Stimulated activated CD4-positive, alpha-beta T cell treated with anti-CD3 and anti-CD28 coated beads, Interleukin-1b, Interleukin-23, amount 100 ng/mL, for 1 hour (primary cell): Measurements from ENCODE around the gene CYP3A7.
"Not testable (repeated sequence)": the region's sequence is repeated elsewhere in the genome, so short reads cannot be mapped to it uniquely, and the experiment has no call there.

Experiments
- DNase-seq, 2 donors: peaks; one replicate each; pipeline ENCODE4 v3.0.0-alpha.2; 2020; ENCODE audit warnings: low read depth in 2 of 2

The CYP3A7 gene

DNA sequence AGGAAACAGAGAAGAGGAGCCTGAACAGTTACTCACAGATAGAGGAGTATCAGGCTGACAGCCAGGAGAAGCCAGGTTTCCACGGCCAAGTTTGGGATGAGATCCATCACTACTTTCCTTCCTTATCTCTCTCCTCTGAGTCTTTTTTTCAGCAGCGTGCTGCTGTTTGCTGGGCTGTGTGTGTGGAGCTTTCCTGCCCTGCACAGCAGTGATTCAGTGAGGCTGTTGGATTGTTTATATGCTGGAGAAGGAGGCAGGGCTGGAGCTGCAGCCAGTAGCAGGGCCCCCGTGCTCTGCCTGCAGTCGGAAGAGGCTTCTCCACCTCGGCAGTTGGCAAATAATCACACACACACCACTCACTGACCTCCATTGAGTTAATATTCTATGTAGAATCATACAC lies at the start of gene CYP3A7:
Gene CYP3A7 (minus strand): TSS at position 210 of the 400 bp plus-strand sequence. CDS start 103 bp downstream, at position 107.
- no peak for DNase-seq

DNA sequence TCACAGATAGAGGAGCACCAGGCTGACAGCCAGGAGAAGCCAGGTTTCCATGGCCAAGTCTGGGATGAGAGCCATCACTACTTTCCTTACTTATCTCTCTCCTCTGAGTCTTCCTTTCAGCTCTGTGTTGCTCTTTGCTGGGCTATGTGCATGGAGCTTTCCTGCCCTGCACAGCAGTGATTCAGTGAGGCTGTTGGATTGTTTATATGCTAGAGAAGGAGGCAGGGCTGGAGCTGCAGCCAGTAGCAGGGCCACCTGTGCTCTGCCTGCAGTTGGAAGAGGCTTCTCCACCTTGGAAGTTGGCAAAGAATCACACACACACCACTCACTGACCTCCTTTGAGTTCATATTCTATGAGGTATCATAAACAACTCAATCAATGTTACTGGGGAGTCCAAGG lies 49.0 kb upstream of the CYP3A7 start, which contains the start of gene CYP3A4:
Gene CYP3A4 (minus strand): TSS at position 178 of the 400 bp plus-strand sequence. CDS start 103 bp downstream, at position 75.
- no peak for DNase-seq

DNA sequence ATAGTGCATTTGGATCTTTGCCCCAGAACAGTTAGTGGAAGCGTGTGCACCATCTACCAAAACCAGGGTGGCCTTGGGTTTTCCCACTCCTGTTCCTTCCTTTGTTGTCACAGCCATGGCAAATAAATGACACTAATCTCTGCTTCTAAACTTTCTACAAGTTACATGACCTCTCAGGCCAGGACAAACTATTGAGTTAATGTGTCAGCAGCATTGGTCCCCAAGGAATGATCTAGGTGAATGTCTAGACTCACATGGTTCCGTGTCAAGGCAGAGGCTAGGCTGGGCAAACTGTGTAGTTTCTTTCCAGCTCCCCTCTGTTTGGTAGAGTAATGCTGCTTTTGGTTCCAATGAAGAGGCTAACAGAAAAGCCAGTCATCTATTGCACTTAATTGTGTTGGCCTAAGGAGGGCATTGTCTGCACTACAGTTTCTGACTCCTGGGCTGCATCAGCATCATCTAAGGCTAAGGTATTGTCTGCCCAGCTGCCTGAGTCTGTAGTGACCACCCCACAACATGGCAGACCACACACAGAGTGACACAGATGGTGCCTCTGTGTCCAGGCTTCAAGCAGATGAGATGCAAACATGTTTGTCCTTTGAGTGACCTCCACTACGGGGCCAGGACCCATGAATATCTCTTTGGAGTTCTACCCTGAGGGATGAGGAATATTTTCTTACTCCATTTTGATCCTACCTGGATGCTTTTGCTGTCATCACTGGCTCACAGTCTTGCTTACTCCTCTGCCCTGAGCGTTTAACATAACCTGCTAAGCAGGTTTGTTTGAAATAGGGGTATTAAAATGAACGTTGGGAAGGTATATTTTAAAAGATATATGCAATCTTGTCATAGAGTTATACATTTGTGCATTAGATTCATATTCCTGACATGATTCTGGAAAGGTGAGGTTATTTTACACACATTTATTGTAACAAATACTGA lies 47.3 kb upstream of the CYP3A7 start:
- DNase-seq: no peak

DNA sequence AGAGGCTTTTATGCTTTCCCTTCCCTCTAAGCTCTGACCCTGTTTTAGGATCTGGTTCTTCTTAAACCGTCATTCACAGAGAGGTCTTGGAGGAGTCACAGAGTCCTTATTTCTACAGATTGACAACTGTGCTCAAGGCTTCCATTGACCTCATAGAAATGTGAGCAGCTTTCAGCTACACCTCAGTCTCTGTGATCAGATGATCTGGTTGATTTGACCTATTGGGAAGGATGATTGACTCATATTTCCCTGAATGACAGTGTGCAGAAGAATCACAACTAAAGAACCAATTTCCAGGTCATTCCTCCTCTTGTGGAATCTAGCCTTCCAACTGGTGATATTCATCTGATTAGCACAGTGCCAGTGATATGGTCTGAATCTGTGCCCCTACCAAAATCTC lies 45.6 kb upstream of the CYP3A7 start:
- no peak for DNase-seq

DNA sequence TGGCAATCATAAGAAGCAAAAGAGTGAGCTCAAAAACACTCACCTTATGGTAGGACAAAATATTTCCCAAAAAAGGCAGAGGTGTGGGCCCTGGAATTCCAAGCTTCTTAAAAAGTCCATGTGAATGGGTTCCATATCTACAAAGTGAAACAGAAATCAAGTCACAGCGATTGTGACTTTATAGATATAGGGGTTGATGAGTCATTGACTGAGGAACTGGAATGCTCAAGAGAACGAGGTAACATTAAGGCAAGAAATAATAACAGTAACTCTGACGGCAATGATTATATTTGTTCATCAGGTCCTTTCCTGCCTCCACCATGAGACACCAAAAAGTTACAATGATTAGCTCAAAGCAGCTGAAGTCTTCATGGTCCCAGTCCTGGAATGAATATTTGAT lies 45.0 kb upstream of the CYP3A7 start:
- no peak for DNase-seq

DNA sequence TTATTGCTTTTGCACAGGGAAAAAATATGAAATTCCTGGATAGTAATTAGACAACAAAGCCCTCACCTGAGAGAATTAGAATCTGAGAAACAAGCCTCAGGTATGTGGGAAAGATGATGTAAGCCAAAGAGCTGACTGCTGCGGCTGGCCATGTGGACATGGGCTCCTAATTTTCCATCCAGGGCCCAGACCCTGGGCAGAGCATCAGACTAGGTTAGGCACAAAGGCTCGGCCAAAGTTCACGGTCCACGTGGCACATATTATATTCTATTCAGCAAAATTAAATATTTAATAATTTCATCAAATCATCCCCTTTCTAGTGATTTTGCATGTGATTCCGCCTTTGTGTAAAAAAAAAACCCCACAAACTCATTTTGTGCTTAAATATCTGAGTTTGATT lies 43.9 kb upstream of the CYP3A7 start:
- DNase-seq: no peak

DNA sequence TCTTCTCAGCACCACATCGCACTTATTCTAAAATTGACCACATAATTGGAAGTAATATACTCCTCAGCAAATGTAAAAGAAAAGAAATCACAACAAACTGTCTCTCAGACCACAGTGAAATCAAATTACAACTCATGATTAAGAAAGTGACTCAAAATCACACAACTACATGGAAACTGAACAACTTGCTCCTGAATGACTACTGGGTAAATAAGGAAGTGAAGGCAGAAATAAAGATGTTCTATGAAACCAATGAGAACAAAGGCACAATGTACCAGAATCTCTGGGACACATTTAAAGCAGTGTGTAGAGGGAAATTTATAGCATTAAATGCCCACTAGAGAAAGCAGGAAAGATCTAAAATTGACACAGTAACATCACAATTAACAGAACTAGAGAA lies 38.4 kb upstream of the CYP3A7 start:
- not testable (repeated sequence) for DNase-seq

DNA sequence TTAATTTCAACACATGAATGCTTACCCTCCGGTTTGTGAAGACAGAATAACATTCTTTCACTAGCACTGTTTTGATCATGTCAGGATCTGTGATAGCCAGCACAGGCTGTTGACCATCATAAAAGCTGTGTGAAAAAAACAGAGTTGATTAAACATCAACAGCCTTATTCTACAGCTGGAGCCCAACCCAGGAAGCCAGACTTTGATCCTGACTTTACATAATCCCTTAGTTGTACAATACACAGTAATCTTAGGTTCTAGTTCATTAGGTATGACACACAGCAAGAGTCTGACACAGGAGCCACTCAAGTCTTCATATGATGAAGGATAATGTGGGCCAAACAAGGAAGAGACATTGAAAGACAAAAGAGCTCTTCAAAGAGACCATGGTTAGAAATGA lies 37.6 kb upstream of the CYP3A7 start:
- DNase-seq: no peak

DNA sequence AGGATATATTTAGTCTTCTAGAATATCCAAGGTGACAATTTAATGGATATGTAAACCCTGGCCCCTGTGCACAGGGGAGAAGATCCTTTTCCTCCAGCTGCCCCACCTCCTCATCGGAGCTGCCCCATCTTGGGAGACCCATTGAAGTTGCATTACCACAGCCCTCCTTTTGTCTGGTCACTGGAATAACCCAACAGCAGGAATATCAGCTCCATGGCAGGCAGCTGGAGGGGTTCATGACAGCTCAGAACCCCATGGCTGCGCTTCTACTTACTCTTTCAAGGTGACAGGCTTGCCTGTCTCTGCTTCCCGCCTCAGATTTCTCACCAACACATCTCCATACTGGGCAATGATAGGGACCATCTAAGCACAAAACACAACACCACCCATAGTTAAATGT lies 34.5 kb upstream of the CYP3A7 start:
- not testable (repeated sequence) for DNase-seq

DNA sequence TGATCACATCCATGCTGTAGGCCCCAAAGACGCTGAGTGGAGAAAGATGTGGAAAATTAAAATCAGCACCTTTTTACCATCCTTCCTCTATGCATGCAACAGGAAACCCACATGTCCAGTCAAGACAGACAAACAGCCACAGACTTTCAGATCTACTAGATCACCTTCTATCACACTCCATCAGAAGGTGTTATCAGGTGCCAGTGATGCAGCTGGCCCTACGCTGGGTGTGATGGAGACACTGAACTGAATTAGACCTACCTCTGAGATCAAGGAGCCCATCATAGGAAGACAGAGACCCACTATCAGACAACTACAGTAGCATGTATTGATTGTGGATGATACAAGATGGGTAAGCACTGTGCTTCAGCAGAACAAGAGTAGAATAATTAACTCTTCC lies 33.5 kb upstream of the CYP3A7 start:
- no peak for DNase-seq

DNA sequence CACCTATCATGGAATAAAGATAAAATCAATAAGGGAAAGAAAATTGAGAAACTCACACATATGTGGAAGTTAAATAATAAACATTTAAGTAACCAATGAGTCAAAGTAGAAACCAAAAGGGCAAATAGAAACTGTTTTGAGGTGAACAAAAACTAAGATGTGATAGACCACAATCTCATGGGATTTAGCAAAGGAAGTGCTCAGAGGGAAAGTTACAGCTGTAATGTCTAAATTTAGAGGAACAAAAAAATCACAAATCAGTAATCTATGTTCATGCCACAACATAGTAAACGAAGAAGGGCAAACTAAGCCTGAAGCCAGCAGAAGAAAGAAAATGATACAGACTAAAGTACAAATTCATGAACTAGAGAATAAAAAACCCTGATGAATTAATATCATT lies 32.7 kb upstream of the CYP3A7 start:
- DNase-seq: no peak

DNA sequence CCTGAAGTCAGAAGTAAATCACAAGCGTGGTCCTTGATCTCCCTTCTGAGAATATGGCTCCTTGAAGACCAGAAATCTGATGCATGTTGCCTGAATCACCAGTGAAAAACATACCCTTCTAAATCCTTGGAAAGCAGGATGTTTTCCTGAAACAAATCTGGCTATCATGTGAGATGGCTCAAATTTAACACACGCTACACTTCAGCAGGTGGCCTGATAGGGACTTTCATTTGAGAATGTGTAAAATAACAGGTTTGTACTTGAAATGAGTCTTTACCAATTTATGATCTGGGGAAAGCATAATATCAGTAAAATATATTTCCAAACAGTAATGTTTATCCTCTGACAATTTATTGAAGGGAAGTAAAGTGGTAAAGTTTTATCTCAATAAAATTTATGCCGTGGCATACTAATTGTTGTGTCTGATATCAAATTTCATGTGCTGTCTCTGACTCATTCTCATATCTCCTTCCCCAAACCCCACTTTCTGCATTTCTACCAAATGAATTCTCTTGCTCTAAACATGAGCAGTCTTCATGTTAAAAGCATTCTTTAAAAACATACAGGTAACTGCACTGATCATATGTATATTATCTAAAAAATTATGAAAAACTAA lies 31.6 kb upstream of the CYP3A7 start:
- DNase-seq: no peak

DNA sequence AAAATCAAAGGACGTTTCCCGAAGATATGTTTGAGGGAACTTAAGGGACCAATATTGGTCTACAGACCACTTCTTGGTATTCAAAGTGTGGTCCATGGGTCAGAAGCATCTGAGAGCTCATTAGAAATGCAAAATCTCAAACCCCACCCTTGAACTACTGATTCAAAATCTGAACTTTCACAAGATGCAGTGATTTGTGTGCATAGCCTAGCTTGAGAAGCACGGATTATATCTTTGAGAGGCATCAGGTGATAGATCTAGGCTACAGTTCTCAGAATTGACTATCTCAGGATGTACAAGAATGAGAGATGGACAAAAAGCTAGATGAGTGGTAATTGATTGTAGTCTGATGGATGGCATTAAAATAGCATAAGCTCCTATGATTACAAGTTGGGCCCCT lies 29.5 kb upstream of the CYP3A7 start:
- no peak for DNase-seq

DNA sequence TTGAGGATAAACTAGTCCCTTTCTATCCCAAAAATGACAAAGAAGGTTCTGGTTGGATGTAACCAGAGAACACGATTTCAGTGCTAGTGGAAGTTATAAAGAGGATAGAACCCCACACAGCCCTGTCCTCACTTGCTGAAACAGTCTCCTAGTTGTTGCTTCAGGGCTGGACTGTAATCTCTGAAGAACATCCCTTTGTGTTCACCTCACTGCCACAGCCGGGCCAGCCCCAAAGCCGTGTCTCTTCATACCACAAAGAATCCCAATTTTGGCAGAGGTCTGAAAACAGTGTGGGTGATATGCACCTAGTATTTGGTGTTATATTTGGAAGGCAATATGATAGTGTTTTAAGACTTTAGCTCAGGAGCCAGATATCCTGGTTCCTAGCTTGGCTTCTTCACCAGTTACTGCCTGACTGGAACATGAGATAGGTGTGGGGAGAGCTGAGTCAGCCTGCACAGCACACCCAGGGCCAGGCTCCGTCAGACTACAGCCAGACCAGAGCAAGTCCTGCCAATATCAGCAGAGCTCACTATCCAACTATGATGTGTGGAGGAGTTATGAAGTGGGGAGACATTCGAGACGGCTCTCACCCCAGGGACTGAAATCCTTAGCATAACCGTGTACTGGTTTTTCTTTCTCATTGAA lies 27.8 kb upstream of the CYP3A7 start:
- no peak for DNase-seq

DNA sequence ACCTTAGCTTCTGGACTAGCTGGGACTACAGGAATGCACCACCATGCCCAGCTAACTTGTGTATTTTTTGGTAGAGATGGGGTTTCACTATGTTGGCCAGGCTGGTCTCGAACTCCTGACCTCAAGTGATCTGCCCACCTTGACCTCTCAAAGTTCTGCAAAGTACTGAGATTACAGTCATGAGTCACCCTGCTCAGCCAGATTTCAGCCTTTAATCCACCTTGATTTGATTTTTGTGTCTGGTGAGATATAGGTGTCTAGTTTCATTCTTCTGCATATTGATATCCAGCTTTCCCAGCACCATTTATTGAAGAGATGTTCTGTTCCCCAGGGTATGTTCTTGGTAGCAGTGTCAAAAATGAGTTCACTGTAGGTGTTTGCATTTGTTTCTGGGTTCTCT lies 20.1 kb upstream of the CYP3A7 start:
- DNase-seq: no peak

DNA sequence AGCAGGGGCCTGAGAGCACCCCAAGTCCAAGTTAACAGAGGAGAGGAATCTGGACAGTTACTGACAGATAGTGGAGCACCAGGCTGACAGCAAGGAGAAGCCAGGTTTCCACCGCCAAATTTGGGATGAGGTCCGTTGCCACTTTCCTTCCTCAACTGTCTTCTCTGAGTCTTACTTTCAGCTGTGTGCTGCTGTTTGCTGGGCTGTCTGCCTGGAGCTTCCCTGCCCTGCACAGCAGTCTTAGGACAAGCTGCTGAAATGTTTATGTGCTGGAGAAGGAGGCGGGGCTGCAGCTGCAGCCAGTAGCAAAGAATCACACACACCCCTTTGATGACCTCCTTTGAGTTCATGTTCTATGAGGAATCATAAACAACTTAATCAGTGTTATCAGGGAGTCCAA lies 17.4 kb upstream of the CYP3A7 start:
- no peak for DNase-seq

DNA sequence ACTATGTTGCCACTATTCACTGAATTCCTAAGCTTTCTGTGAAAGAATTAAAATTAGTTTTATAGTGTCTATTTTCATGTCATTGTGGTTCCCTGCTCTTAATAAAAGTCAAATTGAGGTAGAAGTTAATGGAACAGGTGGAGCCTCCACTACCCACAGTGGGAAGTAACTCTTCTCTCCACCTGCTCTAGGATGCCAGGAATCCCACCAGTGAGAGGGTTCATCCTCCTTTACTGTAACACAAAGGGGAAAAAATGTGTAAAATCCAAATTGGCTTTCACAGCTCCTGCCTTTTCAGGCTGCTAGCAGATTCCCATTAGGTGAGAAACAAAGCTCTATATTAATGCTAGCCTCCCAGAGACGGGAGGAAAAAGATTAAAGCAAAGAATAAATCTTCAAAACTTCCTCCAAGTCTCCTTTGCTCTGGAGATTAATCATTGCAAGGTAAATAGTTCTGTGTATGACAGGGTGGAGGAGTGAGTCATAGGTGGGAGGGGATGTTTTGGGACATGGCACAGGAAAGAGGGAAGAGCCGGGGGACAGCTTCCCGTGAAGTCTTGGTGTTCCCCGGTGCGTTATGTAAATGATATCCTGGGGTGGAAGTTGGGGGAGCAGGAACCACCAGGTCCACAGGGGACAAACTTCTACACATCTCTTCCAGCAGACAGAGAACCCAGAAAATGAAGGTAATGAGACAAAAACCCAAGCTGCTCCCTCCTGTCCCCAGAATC lies 16.5 kb upstream of the CYP3A7 start:
- DNase-seq: not testable (repeated sequence)

DNA sequence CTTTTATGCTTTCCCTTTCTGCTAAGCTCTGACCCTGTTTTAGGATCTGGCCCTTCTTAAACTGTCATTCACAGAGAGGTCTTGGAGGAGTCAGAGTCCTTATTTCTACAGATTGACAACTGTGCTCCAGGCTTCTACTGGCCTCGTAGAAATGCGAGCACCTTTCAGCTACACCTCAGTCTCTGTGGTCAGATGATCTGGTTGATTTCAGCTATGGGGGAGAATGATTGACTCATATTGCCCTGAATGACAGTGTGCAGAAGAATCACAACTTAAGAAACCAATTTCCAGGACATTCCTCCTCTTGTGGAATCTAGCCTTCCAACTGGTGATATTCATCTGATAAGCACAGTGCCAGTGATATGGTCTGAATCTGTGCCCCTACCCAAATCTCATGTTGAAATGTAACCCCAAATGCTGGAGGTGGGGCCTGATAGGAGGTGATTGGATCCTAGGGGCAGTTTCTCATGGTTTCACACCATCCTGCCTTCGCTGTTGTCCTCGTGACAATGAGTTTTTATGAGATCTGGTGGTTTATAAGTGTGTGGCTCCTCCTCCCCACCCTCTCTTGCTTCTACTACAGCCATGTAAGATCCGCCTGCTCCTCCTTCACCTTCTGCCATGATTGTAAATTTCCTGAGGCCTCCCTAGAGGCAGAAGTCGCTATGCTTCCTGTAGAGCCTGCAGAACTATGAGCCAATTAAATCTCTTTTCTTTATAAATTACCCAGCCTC lies 14.0 kb upstream of the CYP3A7 start:
- no peak for DNase-seq

DNA sequence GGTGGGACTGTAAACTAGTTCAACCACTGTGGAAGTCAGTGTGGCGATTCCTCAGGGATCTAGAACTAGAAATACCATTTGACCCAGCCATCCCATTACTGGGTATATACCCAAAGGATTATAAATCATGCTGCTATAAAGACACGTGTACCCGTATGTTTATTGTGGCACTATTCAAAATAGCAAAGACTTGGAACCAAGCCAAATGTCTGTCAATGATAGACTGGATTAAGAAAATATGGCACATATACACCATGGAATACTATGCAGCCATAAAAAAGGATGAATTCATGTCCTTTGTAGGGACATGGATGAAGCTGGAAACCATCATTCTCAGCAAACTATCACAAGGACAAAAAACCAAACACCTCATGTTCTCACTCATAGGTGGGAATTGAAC lies 11.9 kb upstream of the CYP3A7 start:
- DNase-seq: not testable (repeated sequence)

DNA sequence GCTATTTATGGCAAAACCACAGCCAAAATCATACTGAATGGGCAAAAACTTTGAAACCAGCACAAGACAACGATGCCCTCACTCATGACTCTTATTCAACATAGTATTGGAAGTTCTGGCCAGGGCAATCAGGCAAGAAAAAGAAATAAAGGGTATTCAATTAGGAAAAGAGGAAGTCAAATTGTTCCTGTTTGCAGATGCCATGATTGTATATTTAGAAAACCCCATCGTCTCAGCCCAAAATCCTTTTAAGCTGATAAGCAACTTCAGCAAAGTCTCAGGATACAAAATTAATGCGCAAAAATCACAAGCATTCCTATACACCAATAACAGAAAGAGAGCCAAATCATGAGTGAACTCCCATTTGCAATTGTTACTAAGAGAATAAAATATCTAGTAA lies 10.4 kb upstream of the CYP3A7 start:
- not testable (repeated sequence) for DNase-seq

DNA sequence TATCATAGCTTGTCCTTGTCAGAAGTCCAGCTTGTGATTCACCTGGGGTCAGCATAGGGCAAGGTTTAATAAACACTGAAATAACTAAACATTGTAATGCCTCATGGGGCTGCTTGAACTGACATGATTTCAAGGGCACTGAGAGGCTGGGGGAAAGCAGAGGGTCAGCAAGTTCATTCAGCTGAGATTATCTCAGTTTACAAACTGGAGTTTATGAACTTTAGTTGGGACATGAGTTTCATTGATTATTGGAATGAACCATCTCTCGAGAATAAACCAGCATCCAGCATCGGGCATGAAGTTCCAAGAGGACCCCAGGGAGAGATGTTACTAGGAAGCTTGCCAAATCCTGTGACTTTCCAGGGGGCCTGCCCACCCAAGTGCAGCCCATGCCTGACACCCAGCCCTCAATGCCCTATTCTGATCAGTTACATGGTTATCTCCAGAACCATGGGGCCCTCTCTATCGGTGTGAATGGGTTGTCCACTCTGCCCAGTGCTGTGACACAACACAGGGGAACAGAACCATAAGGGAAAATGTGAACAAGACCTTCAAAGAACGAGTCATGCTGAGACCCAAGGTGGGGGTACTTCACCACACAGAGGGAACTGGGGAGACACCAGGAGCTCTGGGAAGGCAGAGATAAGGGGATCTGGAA lies 7.9 kb upstream of the CYP3A7 start:
- DNase-seq: no peak
